CD14-positive monocyte (primary cell): Measurements from ENCODE around the gene BRI3. TPM values are rescaled to one million over a fixed set of nuclear protein-coding genes. Genes with fewer than 3 reads are reported as not detected.
A peak's percentile ranks its signal among the peaks of the same experiment; 100 is the strongest.

ENCODE experiments used
- DNase-seq, 3 donors: peaks; one replicate each; pipeline ENCODE4 v3.0.0-alpha.2; 2011 to 2022
- H2AFZ ChIP-seq: 2 replicates; pipeline ENCODE4 v1.6.0; 2012; ENCODE audit warnings: mild to moderate bottlenecking, low read depth, low read length, inconsistent platforms; ENCODE audit not compliant: insufficient read depth, poor library complexity, severe bottlenecking
- H3K27ac ChIP-seq, 2 donors: 1 replicate in 1 of 2; 2 replicates in 1 of 2; pipeline ENCODE4 v1.5.1; 2012 to 2013; ENCODE audit warnings: low read length in 2 of 2, control low read depth in 1 of 2, inconsistent platforms in 1 of 2, low read depth in 1 of 2, mild to moderate bottlenecking in 1 of 2
- H3K27me3 ChIP-seq, 2 donors: one replicate each; pipeline versions ENCODE4 v1.6.0 to v1.6.1; 2011 to 2013; ENCODE audit warnings: low read length in 2 of 2; ENCODE audit not compliant: control insufficient read depth in 2 of 2, insufficient read depth in 2 of 2
- H3K36me3 ChIP-seq, 2 donors: replicated peaks in 1 of 2; 1 replicate in 1 of 2; 2 replicates in 1 of 2; pipeline versions ENCODE4 v1.5.1 to v1.6.1; 2012 to 2013; ENCODE audit warnings: low read length in 2 of 2, control low read depth in 1 of 2, inconsistent platforms in 1 of 2, mild to moderate bottlenecking in 1 of 2; ENCODE audit not compliant: insufficient read depth in 2 of 2, control insufficient read depth in 1 of 2
- H3K4me1 ChIP-seq, 2 donors: 1 replicate in 1 of 2; 2 replicates in 1 of 2; pipeline versions ENCODE4 v1.5.1 to v1.6.1; 2012 to 2013; ENCODE audit warnings: low read length in 2 of 2, control low read depth in 1 of 2, inconsistent platforms in 1 of 2, mild to moderate bottlenecking in 1 of 2, moderate library complexity in 1 of 2; ENCODE audit not compliant: insufficient read depth in 2 of 2, control insufficient read depth in 1 of 2
- H3K4me2 ChIP-seq: replicated peaks from 2 replicates; pipeline ENCODE3; 2012; ENCODE audit warnings: low read length, moderate library complexity, mild to moderate bottlenecking; ENCODE audit not compliant: poor library complexity, severe bottlenecking; ENCODE audit errors: extremely low read depth
- H3K4me3 ChIP-seq, 3 experiments: fragments of 200-600 bp in 1 of 3; sonication (generic) in 1 of 3; replicated peaks in 1 of 3; 1 replicate in 2 of 3; 2 replicates in 1 of 3; pipeline ENCODE4 v1.5.1; 2011 to 2013; ENCODE audit warnings: low read length in 3 of 3, mild to moderate bottlenecking in 3 of 3, control low read depth in 2 of 3, low read depth in 2 of 3, inconsistent platforms in 1 of 3, moderate library complexity in 1 of 3
- H3K79me2 ChIP-seq: 2 replicates; pipeline ENCODE4 v1.6.0; 2012; ENCODE audit warnings: mild to moderate bottlenecking, control low read depth, inconsistent platforms, low read length, moderate library complexity; ENCODE audit not compliant: insufficient read depth
- H3K9ac ChIP-seq: 2 replicates; pipeline ENCODE4 v1.6.0; 2017; ENCODE audit warnings: low read length, mild to moderate bottlenecking; ENCODE audit not compliant: insufficient read depth, poor library complexity, severe bottlenecking
- H3K9me3 ChIP-seq, 2 donors: replicated peaks in 1 of 2; 1 replicate in 1 of 2; 2 replicates in 1 of 2; pipeline versions ENCODE4 v1.5.1 to v1.6.1; 2012 to 2013; ENCODE audit warnings: low read length in 2 of 2, control low read depth in 1 of 2; ENCODE audit not compliant: control insufficient read depth in 1 of 2, insufficient read depth in 1 of 2
- H4K20me1 ChIP-seq: 2 replicates; pipeline ENCODE4 v1.6.0; 2012; ENCODE audit warnings: mild to moderate bottlenecking, low read length, control low read depth, moderate library complexity; ENCODE audit not compliant: insufficient read depth
- H3K27ac Mint-ChIP-seq, 7 donors: one replicate each; pipeline ENCODE4 v1.8.0; 2020; ENCODE audit warnings: mild to moderate bottlenecking in 7 of 7, mixed read lengths in 7 of 7, moderate library complexity in 6 of 7, inconsistent platforms in 2 of 7
- H3K27me3 Mint-ChIP-seq, 3 donors: one replicate each; pipeline ENCODE4 v1.8.0; 2021 to 2022; ENCODE audit warnings: low read depth in 3 of 3, mild to moderate bottlenecking in 3 of 3, mixed read lengths in 3 of 3, moderate library complexity in 3 of 3, inconsistent platforms in 1 of 3
- H3K36me3 Mint-ChIP-seq, 2 donors: one replicate each; pipeline ENCODE4 v1.8.0; 2020; ENCODE audit warnings: mixed read lengths in 2 of 2, inconsistent platforms in 1 of 2, mild to moderate bottlenecking in 1 of 2
- H3K4me1 Mint-ChIP-seq: one replicate; pipeline ENCODE4 v1.8.0; 2020; ENCODE audit warnings: mild to moderate bottlenecking, mixed read lengths
- H3K4me3 Mint-ChIP-seq, 2 donors: one replicate each; pipeline ENCODE4 v1.8.0; 2020; ENCODE audit warnings: mild to moderate bottlenecking in 2 of 2, mixed read lengths in 2 of 2, moderate library complexity in 1 of 2
- H3K9me3 Mint-ChIP-seq, 7 donors: one replicate each; pipeline ENCODE4 v1.8.0; 2020 to 2022; ENCODE audit warnings: mixed read lengths in 7 of 7, mild to moderate bottlenecking in 6 of 7, moderate library complexity in 6 of 7, inconsistent platforms in 2 of 7
- CTCF ChIP-seq: fragments of 200-600 bp; IDR thresholded peaks from one replicate; pipeline ENCODE4 v1.8.0; 2022; ENCODE audit warnings: antibody characterized with exemption, mild to moderate bottlenecking
- WGBS: methylation state at CpG from one replicate; pipeline ENCODE4 v1.1.5; 2013; ENCODE audit warnings: missing lambda C conversion rate; ENCODE audit not compliant: insufficient coverage; 5-methylcytosine and 5-hydroxymethylcytosine counted together
- intact Hi-C, 2 donors: fragments of 100-400 bp; cut with micrococcal nuclease; formaldehyde crosslinking; loops; one replicate each; pipeline versions ENCODE4 v1.15.0 to v1.15.1; 2023
- polyA plus RNA-seq, 3 donors: library from polyadenylated mRNA; depleted of rRNA in 1 of 3; unstranded in 2 of 3; stranded (reverse) in 1 of 3; fragments of 300-500 nt in 2 of 3; fragments of >200 nt in 1 of 3; fragmentation: Illumina TruSeq in 2 of 3; gene quantifications; 1 replicate in 2 of 3; 2 replicates in 1 of 3; pipeline ENCODE4 v1.2.3, GENCODE V29; 2012 to 2021

Gene BRI3
- polyA plus RNA-seq, 3 donors: 120 to 273 (median 149) TPM

GRCh38 chr7:98265841-98266271, 15.6 kb upstream of the BRI3 start:
- H3K9me3 ChIP-seq: no peaks in the 10 kb centered on the region
- H3K4me3 Mint-ChIP-seq: no peak overlapping the region
- no peaks in the 10 kb centered on the region for H3K9me3 Mint-ChIP-seq
- H3K79me2 ChIP-seq: no peaks in the 10 kb centered on the region
- intact Hi-C loops: no loop called here
- DNase-seq: no peak
- WGBS: 95% methylated on average over 3 of the region's 5 CpGs
- no peaks in the 10 kb centered on the region for H3K27me3 ChIP-seq
- peaks cover 6% of the 10 kb centered on the region for H3K4me1 Mint-ChIP-seq
- peaks cover 9 to 40% of the 10 kb centered on the region in 2 donors for H3K36me3 Mint-ChIP-seq
- H3K36me3 ChIP-seq: peaks cover 8 to 11% of the 10 kb centered on the region in 2 donors
- no peak overlapping the region for H3K9ac ChIP-seq
- H4K20me1 ChIP-seq: peaks cover 15% of the 10 kb centered on the region
- no peak overlapping the region for H3K4me2 ChIP-seq
- no peak overlapping the region for H2AFZ ChIP-seq
- H3K4me3 ChIP-seq: no peak overlapping the region
- peak overlapping the region in 5 of 7 donors; percentile 0 to 72 (median 50) for H3K27ac Mint-ChIP-seq
- no peak overlapping the region for H3K27ac ChIP-seq
- H3K27me3 Mint-ChIP-seq: peaks cover 0 to 5% (median 0%) of the 10 kb centered on the region in 3 donors
- H3K4me1 ChIP-seq: peaks cover 0 to 4% of the 10 kb centered on the region in 2 donors
- TF ChIP-seq CTCF: no peak

GRCh38 chr7:98266840-98267239, 14.6 kb upstream of the BRI3 start:
- peak in 2 of 3 donors; percentile 52 to 61 for DNase-seq

More at GRCh38 chr7:98266840-98267239, 14.6 kb upstream of the BRI3 start:
- Mint-ChIP-seq H3K4me3 (no peak overlapping the region), H3K36me3 (peaks cover 8 to 35% of the 10 kb centered on the region in 2 donors), H3K27ac (peak overlapping the region in 1 of 7 donors; percentile 35), H3K27me3 (peaks cover 0 to 6% (median 0%) of the 10 kb centered on the region in 3 donors), H3K4me1 (peaks cover 6% of the 10 kb centered on the region), H3K9me3 (no peaks in the 10 kb centered on the region)
- Histone ChIP-seq H3K4me2 (no peak overlapping the region), H3K9me3 (no peaks in the 10 kb centered on the region), H3K36me3 (peaks cover under 1% of the 10 kb centered on the region in 2 donors), H3K27ac (no peak overlapping the region), H3K27me3 (no peaks in the 10 kb centered on the region), H4K20me1 (peaks cover 10% of the 10 kb centered on the region), H3K4me1 (peaks cover 0 to 4% of the 10 kb centered on the region in 2 donors), H3K4me3 (no peak overlapping the region), H3K9ac (no peak overlapping the region), H3K79me2 (no peaks in the 10 kb centered on the region), H2AFZ (no peak overlapping the region)
- intact Hi-C loops: no loop called here
- TF ChIP-seq CTCF: peak; percentile 68
- WGBS: no CpG with 5 or more reads among the region's 2 CpGs
